ENCODE measurements around the gene UXS1.

DNA sequence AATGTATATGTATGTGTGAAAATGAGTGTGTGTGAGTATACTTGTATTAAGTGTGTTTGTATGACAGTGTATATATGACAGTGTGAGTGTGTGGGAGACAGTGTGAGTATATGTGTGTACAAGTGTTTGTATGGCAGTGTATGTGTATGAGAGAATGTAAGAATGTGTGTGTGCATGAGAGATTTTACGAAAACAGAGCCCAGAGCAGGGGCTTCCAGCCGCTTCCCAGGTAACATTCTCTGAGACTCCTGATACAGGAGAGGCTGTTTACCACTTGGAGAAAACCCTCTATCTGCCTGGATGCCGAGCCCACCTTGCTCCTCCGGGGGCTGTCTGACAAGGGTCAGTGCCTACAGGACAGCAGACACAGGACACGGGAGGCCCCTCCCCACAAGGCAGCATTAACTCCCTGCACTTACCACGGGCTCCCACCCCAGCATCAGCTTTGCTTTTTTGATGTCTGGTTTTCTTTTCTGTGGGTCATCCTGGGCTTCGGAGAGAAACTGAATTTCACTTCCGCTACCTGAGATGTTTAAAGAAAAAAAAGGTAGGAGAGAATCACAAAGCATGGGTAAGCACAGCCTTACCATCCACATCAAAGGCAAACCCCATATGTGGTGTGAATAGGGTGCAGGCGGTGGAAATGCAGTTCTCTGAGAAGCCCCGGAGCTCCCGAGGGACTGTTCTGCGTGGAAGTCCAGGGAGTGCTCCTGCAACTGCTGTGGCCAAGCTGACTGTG is 97.6 kb downstream of the UXS1 start:
- TF ChIP-seq OSR1 (CRISPR knock-in tag; IDR thresholded peaks at IDR 0.05) (no peak), TOX (CRISPR knock-in tag; IDR thresholded peaks at IDR 0.05; ENCODE audit: borderline replicate concordance) (no peak), RARB (CRISPR knock-in tag; IDR thresholded peaks at IDR 0.05) (no peak), ZNF565 (CRISPR knock-in tag; conservative IDR thresholded peaks at IDR 0.05; ENCODE audit: low read depth) (no peak), ZFP3 (CRISPR knock-in tag; IDR thresholded peaks at IDR 0.05) (no peak), SNAI2 (CRISPR knock-in tag; IDR thresholded peaks at IDR 0.05) (no peak), PPARA (CRISPR knock-in tag; IDR thresholded peaks at IDR 0.05; ENCODE audit: borderline replicate concordance) (no peak), POU6F1 (CRISPR knock-in tag; IDR thresholded peaks at IDR 0.05; ENCODE audit: borderline replicate concordance, low read depth) (no peak)
- TF ChIP-seq, protein P1, sequence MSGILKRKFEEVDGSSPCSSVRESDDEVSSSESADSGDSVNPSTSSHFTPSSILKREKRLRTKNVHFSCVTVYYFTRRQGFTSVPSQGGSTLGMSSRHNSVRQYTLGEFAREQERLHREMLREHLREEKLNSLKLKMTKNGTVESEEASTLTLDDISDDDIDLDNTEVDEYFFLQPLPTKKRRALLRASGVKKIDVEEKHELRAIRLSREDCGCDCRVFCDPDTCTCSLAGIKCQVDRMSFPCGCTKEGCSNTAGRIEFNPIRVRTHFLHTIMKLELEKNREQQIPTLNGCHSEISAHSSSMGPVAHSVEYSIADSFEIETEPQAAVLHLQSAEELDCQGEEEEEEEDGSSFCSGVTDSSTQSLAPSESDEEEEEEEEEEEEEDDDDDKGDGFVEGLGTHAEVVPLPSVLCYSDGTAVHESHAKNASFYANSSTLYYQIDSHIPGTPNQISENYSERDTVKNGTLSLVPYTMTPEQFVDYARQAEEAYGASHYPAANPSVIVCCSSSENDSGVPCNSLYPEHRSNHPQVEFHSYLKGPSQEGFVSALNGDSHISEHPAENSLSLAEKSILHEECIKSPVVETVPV (CRISPR knock-in tag; IDR thresholded peaks at IDR 0.05), result no peak
- TF ChIP-seq, protein P2, sequence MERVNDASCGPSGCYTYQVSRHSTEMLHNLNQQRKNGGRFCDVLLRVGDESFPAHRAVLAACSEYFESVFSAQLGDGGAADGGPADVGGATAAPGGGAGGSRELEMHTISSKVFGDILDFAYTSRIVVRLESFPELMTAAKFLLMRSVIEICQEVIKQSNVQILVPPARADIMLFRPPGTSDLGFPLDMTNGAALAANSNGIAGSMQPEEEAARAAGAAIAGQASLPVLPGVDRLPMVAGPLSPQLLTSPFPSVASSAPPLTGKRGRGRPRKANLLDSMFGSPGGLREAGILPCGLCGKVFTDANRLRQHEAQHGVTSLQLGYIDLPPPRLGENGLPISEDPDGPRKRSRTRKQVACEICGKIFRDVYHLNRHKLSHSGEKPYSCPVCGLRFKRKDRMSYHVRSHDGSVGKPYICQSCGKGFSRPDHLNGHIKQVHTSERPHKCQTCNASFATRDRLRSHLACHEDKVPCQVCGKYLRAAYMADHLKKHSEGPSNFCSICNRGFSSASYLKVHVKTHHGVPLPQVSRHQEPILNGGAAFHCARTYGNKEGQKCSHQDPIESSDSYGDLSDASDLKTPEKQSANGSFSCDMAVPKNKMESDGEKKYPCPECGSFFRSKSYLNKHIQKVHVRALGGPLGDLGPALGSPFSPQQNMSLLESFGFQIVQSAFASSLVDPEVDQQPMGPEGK (CRISPR knock-in tag; IDR thresholded peaks at IDR 0.05; ENCODE audit: borderline replicate concordance), result no peak
- TF ChIP-seq, protein P3, sequence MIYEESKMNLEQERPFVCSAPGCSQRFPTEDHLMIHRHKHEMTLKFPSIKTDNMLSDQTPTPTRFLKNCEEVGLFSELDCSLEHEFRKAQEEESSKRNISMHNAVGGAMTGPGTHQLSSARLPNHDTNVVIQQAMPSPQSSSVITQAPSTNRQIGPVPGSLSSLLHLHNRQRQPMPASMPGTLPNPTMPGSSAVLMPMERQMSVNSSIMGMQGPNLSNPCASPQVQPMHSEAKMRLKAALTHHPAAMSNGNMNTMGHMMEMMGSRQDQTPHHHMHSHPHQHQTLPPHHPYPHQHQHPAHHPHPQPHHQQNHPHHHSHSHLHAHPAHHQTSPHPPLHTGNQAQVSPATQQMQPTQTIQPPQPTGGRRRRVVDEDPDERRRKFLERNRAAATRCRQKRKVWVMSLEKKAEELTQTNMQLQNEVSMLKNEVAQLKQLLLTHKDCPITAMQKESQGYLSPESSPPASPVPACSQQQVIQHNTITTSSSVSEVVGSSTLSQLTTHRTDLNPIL (CRISPR knock-in tag; IDR thresholded peaks at IDR 0.05; ENCODE audit: low read depth), result no peak

Measured in SK-N-SH treated with all-trans-retinoic acid at 6 μM for 48 hours (cell line).